ENCODE data around the gene ABCC8.
"Not testable (repeated sequence)": the region's sequence is repeated elsewhere in the genome, so short reads cannot be mapped to it uniquely, and the experiment has no call there.

The ABCC8 gene

DNA sequence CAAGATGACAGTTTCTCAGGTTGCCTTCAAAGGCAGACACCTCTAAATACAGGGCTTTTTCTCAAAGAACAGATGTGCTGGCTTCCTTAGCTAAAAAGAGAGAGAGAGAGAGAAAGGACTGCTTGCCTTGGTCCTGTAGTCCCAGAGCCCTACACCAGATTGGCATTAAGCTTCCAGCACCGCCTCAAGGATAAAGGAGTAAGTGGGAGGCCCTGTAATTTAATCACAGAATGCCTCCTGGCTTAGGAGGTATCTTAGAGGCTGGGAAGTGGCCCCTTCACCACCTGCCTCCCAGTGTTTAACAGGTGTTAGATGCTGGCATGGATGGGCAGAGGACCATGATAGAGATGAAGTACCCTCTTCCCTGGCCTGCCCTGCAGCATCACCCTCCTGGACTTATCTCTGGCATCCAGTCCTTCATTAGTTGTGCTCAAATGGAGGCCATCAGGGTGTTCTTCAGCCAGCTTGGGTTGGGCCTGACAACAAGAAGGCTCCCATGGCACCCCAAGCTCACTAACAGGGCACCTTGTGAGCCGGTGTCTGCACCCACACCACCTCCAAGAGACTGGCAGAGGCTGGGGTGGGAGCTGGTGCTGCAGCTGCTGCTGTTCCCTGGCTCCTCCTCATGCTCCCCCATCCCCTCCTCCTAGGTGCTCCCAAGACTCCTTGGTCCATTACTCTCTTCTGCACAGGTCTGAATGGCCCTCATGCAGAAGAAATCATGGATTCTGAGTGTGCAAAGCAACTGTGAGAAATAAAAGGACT lies 32.5 kb downstream of the ABCC8 start:
- no peak for TF ChIP-seq POLR2A (IDR thresholded peaks at IDR 0.05; ENCODE audit: low read length)
- no peak for DNase-seq

DNA sequence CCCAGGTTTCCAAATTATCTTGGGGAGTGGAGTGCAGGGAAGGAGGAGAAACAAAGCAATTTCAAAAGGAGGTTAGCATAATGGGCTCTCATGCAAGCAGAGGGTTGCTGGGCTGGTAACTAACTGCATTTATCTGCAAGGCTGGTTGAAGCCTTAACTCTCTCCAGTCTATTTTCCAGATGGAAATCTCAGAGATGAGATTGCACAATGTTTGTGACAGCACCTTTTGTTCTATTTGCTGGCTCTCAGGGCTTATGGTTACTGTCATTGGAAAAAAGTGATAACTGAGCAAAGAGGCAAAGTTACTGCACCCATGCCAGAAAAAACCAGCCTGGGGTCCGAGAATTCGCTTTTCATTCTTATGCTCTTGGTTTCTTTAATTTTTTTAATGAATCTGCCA lies 33.2 kb downstream of the ABCC8 start:
- TF ChIP-seq POLR2A (IDR thresholded peaks at IDR 0.05; ENCODE audit: low read length), result no peak
- TF ChIP-seq GATA1 (IDR thresholded peaks at IDR 0.05; ENCODE audit: low read depth, low read length), result no peak
- DNase-seq, result no peak

DNA sequence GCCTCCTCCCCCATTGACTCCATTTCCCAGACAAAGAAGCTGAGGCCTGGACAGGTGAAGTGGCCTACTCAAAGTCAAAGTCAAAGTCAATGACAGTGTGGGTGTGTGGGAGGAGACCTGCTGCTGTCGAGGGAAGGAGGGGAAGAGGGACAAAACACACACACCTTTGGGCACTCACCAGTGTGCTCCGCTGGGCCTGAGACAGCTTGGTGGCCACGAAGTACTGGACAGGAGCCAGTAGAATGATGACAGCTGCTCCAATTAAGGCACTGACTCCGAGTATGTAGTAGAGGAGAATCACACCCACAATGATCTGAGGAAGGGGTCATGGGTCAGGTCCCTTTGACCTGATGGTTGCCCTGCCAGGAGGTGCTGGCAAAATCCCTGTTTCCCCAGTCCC lies 33.6 kb downstream of the ABCC8 start:
- TF ChIP-seq POLR2A (IDR thresholded peaks at IDR 0.05; ENCODE audit: low read length), result no peak
- no peak for TF ChIP-seq GATA1 (IDR thresholded peaks at IDR 0.05; ENCODE audit: low read depth, low read length)
- no peak for DNase-seq

DNA sequence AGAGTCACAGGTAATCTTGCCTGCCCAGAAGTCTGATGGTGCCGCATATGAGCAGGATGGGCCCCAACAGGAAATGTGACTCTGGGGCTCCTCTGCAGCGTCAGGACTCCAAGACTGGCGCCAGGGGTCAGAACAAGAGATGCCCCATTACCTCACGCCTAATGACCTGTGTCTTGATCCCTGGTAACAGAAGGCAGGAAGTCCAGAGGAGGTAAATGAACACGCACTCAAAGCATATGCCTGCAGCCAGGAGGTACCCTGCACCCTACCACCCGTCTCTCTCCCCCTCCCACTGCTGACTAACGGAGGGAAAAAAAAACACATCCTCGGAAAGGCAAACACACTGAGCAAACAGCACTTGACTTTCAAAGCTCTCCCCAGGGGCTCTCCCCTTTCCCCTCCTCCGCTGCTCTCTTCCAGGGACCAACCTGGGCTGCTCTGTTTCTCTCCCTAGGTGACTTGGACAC lies 37.3 kb downstream of the ABCC8 start:
- DNase-seq, result no peak
- TF ChIP-seq GATA1 (IDR thresholded peaks at IDR 0.05; ENCODE audit: low read depth, low read length) (no peak), POLR2A (IDR thresholded peaks at IDR 0.05; ENCODE audit: low read length) (no peak)

DNA sequence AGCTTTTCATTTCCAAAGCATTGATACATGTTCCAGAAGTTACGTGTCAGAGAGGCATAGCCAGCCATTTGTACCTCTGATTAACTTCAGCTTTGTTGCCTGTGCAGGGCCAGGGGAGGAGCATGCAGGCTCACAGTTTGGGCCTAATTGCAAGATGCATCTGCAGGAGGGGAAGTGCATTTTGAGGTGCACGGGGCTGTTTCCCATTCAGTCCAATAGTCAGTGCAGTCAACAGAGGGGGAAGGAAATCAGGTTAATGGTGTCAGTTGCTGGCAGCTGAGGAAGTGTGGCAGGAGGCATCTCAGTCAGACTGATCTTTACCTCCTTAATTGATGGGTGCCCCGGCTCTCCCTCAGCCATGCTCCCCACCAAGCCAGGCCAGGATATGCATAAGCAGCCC lies 39.3 kb downstream of the ABCC8 start:
- no peak for DNase-seq
- no peak for TF ChIP-seq GATA1 (IDR thresholded peaks at IDR 0.05; ENCODE audit: low read depth, low read length)
- TF ChIP-seq POLR2A (IDR thresholded peaks at IDR 0.05; ENCODE audit: low read length), result no peak

DNA sequence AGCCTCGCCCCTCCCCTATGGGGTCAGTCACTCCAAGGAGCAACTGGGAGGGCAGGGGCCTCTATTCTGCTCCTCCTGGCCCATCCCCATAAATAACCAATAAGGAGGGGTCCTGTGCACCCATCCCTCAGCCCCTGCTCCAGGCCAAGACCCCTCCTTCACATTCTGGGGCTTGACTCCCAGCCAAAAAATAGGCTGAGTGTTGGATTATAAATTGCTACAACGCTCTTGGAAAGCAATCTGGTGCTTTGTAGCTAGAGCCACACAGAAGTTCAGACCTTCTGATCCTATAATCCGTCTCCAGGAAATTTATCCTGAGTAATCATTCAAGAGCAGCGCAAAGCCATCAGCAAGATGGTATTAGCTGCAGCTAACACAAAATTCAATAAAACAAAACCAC lies 42.5 kb downstream of the ABCC8 start:
- DNase-seq, result no peak
- TF ChIP-seq GATA1 (IDR thresholded peaks at IDR 0.05; ENCODE audit: low read depth, low read length), result no peak
- TF ChIP-seq POLR2A (IDR thresholded peaks at IDR 0.05; ENCODE audit: low read length), result no peak

DNA sequence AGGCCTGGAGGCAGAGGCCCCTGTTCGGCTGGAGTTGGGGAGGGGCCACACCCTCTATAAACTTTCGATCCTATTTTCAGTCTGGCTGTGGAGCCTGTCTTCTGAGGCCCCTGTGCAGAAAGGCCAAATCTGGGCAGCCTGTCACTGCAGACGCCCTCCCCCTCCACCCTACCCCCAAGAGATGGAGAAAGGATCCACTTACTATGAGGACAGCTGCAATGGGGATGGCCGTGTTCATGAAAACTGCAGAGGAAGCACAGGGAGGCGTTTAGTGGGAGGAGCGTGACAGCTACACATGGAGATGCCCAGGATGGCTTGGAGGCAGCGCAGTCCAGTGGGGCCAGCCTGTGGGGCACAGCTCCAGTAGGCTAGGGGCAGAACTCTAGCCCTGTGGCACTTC lies 44.6 kb downstream of the ABCC8 start:
- no peak for DNase-seq
- TF ChIP-seq POLR2A (IDR thresholded peaks at IDR 0.05; ENCODE audit: low read length) (no peak), GATA1 (IDR thresholded peaks at IDR 0.05; ENCODE audit: low read depth, low read length) (no peak)

DNA sequence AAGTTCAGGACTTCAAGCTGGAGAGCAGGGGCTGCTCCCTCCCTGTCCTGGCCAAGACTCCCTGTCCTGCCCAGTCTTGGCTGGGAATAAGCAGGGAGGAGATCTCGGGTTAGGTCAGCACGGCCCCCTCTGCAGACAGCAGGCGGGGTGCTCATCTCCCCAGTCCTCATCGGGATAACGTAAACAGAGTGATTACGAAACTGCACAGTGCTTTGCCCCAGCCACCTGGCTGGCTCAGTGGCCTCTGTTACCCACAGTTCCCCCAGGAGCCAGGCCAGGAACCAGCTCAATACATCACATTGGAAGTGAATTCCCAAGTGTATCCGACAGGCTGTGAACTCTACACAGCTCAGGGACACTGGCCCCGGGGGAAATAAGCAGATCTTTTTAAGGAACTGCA lies 45.5 kb downstream of the ABCC8 start:
- DNase-seq, result no peak
- TF ChIP-seq GATA1 (IDR thresholded peaks at IDR 0.05; ENCODE audit: low read depth, low read length), result no peak
- no peak for TF ChIP-seq POLR2A (IDR thresholded peaks at IDR 0.05; ENCODE audit: low read length)

DNA sequence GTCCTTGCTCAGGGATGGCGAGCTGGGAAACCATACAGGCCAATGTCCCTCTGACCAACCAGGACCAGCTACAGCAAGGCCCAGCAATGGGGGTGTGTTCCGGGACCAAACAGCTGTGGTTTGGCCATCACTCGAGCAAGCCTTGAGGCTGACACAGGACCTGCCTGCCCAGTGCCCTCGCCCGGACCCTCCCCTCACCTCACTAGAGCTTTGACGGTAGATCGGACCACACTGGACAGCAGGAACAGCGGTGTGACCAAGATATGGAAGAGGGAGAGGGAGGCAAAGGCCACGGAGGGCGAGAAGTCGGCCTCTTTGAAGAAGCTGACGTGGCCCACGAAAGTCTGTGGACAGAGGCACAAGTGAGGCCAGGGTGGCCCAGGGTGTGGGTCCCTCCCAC lies 46.0 kb downstream of the ABCC8 start:
- no peak for DNase-seq
- TF ChIP-seq GATA1 (IDR thresholded peaks at IDR 0.05; ENCODE audit: low read depth, low read length) (no peak), POLR2A (IDR thresholded peaks at IDR 0.05; ENCODE audit: low read length) (no peak)

DNA sequence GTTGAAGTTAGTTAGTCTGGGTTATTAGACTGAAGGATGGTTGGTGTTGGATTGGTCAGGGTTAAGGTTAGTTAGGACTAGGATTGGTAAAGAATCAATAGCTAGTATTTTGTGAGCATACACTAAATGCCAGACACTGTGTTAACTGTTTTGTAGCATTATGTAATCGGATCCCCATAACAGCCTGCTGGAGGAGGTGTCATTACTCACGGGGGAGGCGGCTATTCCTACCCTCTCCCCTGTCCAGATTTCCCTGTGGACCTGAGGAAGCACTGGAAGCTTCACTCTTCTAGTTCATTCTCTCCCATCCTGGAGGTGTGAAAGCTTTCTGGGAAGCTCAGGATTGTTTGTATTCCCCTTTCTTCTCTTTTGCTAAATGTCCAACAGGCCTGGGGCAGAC lies 47.7 kb downstream of the ABCC8 start:
- DNase-seq, result no peak

DNA sequence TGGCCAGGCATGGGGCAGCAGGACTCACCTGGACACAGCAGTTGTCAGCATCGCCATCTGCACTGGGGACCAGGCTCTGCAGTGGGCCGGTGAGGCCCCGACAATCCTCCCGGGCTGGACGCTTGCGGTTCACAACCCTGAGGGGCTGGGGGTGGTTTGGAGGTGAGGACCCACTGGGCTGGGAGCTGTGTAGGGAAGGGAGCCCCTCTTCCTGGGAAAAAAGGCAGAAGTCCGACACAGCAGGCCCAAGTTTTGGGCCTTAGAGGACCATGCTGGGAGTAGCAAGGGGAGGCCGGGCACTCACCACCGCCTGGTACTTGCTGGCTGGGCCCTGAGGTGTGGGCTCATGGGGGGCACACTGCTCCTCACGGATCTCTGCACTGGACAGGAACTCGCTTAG lies 48.4 kb downstream of the ABCC8 start:
- TF ChIP-seq GATA1 (IDR thresholded peaks at IDR 0.05; ENCODE audit: low read depth, low read length) (no peak), POLR2A (IDR thresholded peaks at IDR 0.05; ENCODE audit: low read length) (no peak)
- no peak for DNase-seq

More for the DNA sequence above, 47.7 kb downstream of the ABCC8 start:
- TF ChIP-seq POLR2A (IDR thresholded peaks at IDR 0.05; ENCODE audit: low read length) (no peak), GATA1 (IDR thresholded peaks at IDR 0.05; ENCODE audit: low read depth, low read length) (no peak)

DNA sequence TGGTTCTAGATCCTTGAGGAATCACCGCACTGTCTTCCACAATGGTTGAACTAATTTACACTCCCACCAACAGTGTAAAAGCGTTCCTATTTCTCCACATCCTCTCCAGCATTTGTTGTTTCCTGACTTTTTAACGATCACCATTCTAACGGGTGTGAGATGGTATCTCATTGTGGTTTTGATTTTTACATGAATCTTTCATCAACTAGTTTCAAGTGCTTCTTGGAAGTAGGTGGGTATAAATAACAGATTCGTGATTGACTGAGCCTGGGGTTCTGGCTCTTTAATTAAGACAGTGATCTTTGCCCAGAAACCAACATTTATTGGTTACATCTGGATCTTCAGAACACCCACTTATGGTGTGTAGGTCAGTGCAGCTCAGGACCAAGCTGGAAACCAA lies 50.4 kb downstream of the ABCC8 start:
- not testable (repeated sequence) for DNase-seq

DNA sequence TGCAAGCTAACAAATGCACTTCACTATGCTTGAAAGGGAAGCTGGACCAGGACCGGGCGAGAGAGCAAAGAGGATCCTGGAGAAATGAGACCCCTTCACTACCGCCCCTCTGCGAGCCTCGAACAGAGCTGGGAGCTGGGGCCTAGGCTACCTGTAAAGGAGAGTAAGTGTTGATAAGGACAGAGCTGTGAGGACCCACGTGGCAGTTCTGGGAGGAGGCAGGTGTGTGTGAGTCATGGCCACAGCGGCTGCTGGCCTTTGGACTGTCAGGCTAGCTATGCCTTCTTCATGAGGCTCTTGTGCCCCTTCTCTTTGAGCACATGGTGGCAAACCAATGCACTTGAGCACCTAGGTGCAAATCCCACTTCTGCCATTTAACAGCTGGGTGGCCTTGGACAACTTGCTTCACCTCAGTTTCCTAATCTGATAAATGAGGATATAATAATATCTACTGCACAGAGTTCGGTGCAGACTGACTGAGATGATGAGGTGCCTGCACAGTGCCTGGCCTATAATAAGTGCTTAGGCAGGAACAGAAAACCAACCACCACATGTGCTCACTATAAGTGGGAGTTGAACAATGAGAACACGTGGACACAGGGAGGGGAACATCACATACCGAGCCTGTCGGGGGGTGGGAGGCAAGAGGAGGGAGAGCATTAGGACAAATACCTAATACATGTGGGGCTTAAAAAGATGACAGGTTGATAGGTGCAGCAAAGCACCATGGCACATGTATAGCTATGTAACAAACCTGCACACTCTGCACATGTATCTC lies 52.9 kb downstream of the ABCC8 start:
- DNase-seq, result no peak
- TF ChIP-seq POLR2A (IDR thresholded peaks at IDR 0.05; ENCODE audit: low read length) (no peak), GATA1 (IDR thresholded peaks at IDR 0.05; ENCODE audit: low read depth, low read length) (no peak)

DNA sequence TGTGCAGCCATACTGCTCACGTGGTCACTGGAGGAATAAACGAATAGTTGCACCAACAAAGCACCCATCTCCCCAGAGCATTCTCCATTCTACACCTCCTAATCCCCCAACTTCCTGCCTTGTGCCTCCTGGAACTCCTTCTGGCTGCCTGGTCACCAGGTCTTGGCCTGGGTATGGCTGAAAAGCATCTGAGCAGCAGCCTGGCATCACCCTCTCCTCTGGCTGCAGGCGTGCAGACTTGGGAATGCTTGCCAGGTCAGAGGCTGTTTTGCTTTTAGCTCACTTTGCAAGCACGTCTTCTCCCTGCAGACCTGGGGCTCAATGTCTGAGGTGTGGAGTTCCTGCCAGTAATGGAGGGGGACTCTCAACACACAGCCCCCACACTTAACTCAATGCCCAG lies 54.9 kb downstream of the ABCC8 start:
- no peak for TF ChIP-seq GATA1 (IDR thresholded peaks at IDR 0.05; ENCODE audit: low read depth, low read length)
- no peak for TF ChIP-seq POLR2A (IDR thresholded peaks at IDR 0.05; ENCODE audit: low read length)
- DNase-seq, result no peak

Data from erythroblast (primary cell).